ENCODE data around the gene IPO4.

DNA sequence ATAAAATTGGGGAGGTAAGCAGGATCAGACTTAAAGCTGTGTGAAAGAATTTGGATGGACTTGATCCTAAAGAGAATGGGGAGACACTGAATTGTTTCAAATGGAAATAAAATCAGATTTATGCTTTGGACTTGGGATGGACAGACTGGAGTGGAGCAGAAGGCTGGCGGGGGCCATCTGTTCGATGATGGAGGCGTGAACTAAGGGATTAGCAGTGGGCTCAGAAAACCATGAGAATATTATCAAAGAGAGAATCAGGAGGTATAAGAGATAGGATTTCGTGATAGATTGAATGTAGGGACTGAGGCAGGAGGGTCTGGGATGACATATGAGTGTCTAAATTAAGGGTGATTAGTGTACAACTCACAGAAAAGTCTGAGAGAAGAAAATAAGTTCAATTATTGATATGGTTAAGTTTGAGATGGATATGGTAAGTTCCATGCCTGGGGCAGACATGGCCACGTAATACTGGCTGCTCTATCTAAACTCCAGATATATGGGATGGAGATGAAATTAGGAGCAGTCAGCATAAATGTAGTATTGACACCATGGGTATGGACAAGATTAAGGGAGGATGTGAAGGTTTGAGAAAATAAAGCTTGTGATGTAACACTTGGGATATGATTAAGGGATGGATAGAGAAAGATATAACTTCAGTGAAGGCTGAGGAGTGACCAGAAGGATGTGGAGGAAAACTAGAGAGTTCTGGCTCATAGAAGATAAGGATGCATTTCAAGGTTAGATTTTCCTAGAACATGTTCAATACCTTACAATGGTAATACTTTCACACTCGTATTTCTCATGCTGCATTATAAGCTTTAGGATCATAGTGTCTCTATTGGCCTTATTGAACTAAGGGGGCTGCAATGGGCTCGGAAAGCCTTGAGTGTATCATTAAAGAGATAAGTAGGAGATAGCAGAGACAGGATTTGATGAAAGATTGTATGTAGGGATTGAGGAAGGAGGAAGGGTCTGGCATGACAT, 15.8 kb upstream of the IPO4 start:
- TF ChIP-seq, protein P1, sequence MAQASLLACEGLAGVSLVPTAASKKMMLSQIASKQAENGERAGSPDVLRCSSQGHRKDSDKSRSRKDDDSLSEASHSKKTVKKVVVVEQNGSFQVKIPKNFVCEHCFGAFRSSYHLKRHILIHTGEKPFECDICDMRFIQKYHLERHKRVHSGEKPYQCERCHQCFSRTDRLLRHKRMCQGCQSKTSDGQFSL (CRISPR knock-in tag; IDR thresholded peaks at IDR 0.05) = no peak
- TF ChIP-seq, protein P2, sequence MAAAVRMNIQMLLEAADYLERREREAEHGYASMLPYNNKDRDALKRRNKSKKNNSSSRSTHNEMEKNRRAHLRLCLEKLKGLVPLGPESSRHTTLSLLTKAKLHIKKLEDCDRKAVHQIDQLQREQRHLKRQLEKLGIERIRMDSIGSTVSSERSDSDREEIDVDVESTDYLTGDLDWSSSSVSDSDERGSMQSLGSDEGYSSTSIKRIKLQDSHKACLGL (CRISPR knock-in tag; IDR thresholded peaks at IDR 0.05) = no peak
- TF ChIP-seq, protein P3, sequence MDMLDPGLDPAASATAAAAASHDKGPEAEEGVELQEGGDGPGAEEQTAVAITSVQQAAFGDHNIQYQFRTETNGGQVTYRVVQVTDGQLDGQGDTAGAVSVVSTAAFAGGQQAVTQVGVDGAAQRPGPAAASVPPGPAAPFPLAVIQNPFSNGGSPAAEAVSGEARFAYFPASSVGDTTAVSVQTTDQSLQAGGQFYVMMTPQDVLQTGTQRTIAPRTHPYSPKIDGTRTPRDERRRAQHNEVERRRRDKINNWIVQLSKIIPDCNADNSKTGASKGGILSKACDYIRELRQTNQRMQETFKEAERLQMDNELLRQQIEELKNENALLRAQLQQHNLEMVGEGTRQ (IDR thresholded peaks at IDR 0.05; ENCODE audit: low read depth, low read length) = no peak
- TF ChIP-seq, protein P3 (CRISPR knock-in tag; IDR thresholded peaks at IDR 0.05; ENCODE audit: borderline replicate concordance) = no peak
- TF ChIP-seq ZZZ3 (CRISPR knock-in tag; IDR thresholded peaks at IDR 0.05; ENCODE audit: borderline replicate concordance) (no peak), SIN3A (IDR thresholded peaks at IDR 0.05; ENCODE audit: borderline replicate concordance, low read depth, low read length) (no peak), ZNF468 (CRISPR knock-in tag; IDR thresholded peaks at IDR 0.05) (no peak), EZH2 (conservative IDR thresholded peaks at IDR 0.05; ENCODE audit: low read depth, low read length) (no peak), ZBTB21 (CRISPR knock-in tag; IDR thresholded peaks at IDR 0.05) (no peak), PHF8 (CRISPR knock-in tag; IDR thresholded peaks at IDR 0.05) (no peak)
- TF ChIP-seq, protein P4, sequence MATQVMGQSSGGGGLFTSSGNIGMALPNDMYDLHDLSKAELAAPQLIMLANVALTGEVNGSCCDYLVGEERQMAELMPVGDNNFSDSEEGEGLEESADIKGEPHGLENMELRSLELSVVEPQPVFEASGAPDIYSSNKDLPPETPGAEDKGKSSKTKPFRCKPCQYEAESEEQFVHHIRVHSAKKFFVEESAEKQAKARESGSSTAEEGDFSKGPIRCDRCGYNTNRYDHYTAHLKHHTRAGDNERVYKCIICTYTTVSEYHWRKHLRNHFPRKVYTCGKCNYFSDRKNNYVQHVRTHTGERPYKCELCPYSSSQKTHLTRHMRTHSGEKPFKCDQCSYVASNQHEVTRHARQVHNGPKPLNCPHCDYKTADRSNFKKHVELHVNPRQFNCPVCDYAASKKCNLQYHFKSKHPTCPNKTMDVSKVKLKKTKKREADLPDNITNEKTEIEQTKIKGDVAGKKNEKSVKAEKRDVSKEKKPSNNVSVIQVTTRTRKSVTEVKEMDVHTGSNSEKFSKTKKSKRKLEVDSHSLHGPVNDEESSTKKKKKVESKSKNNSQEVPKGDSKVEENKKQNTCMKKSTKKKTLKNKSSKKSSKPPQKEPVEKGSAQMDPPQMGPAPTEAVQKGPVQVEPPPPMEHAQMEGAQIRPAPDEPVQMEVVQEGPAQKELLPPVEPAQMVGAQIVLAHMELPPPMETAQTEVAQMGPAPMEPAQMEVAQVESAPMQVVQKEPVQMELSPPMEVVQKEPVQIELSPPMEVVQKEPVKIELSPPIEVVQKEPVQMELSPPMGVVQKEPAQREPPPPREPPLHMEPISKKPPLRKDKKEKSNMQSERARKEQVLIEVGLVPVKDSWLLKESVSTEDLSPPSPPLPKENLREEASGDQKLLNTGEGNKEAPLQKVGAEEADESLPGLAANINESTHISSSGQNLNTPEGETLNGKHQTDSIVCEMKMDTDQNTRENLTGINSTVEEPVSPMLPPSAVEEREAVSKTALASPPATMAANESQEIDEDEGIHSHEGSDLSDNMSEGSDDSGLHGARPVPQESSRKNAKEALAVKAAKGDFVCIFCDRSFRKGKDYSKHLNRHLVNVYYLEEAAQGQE (IDR thresholded peaks at IDR 0.05; ENCODE audit: borderline replicate concordance in 1 of 2, low read depth in 1 of 2, low read length in 2 of 2) = no peak

Data from HepG2 (cell line).